Measurements from ENCODE around the gene MMUT. TPM values are rescaled to one million over a fixed set of nuclear protein-coding genes. Genes with fewer than 3 reads are reported as not detected.

MMUT gene
- total and polyA plus RNA-seq, 4 donors, result 42.3 to 54.2 (median 45.3) TPM

DNA sequence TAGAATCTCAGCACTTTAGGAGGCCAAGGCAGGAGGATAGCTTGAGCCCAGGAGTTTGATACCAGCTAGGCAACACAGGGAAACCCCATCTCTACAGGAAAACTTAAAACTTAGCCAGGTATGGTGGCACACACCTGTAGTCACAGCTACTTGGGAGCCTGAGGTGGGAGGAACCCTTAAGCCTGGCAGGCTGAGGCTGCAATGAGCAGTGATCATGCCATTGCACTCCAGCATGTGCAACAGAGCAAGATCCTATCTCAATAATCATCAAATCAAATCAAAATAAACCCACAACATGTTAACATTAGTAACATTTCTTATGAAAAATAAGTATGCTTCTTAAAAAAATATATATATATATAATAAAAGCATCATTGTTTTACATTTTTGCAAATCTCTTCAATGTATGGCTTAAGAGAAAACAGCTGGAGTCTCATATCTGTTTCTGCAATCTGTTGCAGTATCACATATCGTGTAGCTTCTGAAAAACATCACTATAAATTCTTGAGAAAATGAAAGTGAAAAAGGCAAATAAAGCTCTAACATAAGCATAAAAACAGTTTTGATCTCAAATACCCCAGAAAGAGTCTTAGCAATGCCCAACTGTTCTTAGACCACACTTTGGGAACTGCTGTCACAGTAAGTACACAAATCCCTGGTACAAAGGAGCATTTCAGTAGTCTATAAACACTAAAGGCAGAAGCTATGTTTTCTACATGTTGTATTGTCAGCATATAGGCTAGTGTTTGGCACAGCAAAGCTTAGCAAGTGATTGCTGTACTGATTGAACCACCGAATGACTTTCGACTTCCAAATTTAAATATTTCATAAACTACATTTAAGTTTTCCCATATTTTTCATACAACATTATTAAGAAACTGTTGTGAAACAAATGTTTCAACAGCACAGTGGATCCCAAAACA is 8.0 kb downstream of the MMUT start:
- Histone ChIP-seq H3K9ac (ENCODE audit: low read depth in 1 of 2, low read length in 2 of 2) (no peak overlapping the region), H3K9me3 (ENCODE audit: control insufficient read depth in 4 of 4, low read length in 3 of 4) (no peaks in the 10 kb centered on the region), H3K36me3 (ENCODE audit: control insufficient read depth in 4 of 4, insufficient read depth in 3 of 4, low read depth in 1 of 4, low read length in 3 of 4) (peaks cover 3 to 50% (median 38%) of the 10 kb centered on the region in 4 donors), H3K27ac (ENCODE audit: low read depth in 1 of 2, low read length in 2 of 2) (no peak overlapping the region), H3K27me3 (ENCODE audit: control insufficient read depth in 4 of 4, insufficient read depth in 4 of 4, low read length in 3 of 4) (no peaks in the 10 kb centered on the region), H3K4me1 (ENCODE audit: control insufficient read depth in 4 of 4, insufficient read depth in 4 of 4, low read length in 3 of 4) (peaks cover 2 to 32% (median 19%) of the 10 kb centered on the region in 4 donors), H3K4me3 (ENCODE audit: low read depth in 1 of 3, low read length in 3 of 3) (no peak overlapping the region)
- 91% methylated on average over 3 of the region's 3 CpGs for WGBS
- no peak for DNase-seq (ENCODE audit: low spot score)
- TF ChIP-seq JUND (IDR thresholded peaks at IDR 0.05) (no peak), NR2F2 (IDR thresholded peaks at IDR 0.05) (no peak), HNF4G (IDR thresholded peaks at IDR 0.05) (no peak), RAD21 (IDR thresholded peaks at IDR 0.05) (no peak)
- TF ChIP-seq, protein P1, sequence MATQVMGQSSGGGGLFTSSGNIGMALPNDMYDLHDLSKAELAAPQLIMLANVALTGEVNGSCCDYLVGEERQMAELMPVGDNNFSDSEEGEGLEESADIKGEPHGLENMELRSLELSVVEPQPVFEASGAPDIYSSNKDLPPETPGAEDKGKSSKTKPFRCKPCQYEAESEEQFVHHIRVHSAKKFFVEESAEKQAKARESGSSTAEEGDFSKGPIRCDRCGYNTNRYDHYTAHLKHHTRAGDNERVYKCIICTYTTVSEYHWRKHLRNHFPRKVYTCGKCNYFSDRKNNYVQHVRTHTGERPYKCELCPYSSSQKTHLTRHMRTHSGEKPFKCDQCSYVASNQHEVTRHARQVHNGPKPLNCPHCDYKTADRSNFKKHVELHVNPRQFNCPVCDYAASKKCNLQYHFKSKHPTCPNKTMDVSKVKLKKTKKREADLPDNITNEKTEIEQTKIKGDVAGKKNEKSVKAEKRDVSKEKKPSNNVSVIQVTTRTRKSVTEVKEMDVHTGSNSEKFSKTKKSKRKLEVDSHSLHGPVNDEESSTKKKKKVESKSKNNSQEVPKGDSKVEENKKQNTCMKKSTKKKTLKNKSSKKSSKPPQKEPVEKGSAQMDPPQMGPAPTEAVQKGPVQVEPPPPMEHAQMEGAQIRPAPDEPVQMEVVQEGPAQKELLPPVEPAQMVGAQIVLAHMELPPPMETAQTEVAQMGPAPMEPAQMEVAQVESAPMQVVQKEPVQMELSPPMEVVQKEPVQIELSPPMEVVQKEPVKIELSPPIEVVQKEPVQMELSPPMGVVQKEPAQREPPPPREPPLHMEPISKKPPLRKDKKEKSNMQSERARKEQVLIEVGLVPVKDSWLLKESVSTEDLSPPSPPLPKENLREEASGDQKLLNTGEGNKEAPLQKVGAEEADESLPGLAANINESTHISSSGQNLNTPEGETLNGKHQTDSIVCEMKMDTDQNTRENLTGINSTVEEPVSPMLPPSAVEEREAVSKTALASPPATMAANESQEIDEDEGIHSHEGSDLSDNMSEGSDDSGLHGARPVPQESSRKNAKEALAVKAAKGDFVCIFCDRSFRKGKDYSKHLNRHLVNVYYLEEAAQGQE (IDR thresholded peaks at IDR 0.05), result no peak
- TF ChIP-seq, protein P2, sequence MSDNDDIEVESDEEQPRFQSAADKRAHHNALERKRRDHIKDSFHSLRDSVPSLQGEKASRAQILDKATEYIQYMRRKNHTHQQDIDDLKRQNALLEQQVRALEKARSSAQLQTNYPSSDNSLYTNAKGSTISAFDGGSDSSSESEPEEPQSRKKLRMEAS (IDR thresholded peaks at IDR 0.05), result no peak
- TF ChIP-seq, protein P3, sequence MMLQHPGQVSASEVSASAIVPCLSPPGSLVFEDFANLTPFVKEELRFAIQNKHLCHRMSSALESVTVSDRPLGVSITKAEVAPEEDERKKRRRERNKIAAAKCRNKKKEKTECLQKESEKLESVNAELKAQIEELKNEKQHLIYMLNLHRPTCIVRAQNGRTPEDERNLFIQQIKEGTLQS (IDR thresholded peaks at IDR 0.05), result no peak
- TF ChIP-seq, protein P4, sequence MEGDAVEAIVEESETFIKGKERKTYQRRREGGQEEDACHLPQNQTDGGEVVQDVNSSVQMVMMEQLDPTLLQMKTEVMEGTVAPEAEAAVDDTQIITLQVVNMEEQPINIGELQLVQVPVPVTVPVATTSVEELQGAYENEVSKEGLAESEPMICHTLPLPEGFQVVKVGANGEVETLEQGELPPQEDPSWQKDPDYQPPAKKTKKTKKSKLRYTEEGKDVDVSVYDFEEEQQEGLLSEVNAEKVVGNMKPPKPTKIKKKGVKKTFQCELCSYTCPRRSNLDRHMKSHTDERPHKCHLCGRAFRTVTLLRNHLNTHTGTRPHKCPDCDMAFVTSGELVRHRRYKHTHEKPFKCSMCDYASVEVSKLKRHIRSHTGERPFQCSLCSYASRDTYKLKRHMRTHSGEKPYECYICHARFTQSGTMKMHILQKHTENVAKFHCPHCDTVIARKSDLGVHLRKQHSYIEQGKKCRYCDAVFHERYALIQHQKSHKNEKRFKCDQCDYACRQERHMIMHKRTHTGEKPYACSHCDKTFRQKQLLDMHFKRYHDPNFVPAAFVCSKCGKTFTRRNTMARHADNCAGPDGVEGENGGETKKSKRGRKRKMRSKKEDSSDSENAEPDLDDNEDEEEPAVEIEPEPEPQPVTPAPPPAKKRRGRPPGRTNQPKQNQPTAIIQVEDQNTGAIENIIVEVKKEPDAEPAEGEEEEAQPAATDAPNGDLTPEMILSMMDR (IDR thresholded peaks at IDR 0.05; ENCODE audit: low read depth, low read length, missing input control), result no peak
- TF ChIP-seq, protein P5, sequence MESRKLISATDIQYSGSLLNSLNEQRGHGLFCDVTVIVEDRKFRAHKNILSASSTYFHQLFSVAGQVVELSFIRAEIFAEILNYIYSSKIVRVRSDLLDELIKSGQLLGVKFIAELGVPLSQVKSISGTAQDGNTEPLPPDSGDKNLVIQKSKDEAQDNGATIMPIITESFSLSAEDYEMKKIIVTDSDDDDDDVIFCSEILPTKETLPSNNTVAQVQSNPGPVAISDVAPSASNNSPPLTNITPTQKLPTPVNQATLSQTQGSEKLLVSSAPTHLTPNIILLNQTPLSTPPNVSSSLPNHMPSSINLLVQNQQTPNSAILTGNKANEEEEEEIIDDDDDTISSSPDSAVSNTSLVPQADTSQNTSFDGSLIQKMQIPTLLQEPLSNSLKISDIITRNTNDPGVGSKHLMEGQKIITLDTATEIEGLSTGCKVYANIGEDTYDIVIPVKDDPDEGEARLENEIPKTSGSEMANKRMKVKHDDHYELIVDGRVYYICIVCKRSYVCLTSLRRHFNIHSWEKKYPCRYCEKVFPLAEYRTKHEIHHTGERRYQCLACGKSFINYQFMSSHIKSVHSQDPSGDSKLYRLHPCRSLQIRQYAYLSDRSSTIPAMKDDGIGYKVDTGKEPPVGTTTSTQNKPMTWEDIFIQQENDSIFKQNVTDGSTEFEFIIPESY (IDR thresholded peaks at IDR 0.05), result no peak

DNA sequence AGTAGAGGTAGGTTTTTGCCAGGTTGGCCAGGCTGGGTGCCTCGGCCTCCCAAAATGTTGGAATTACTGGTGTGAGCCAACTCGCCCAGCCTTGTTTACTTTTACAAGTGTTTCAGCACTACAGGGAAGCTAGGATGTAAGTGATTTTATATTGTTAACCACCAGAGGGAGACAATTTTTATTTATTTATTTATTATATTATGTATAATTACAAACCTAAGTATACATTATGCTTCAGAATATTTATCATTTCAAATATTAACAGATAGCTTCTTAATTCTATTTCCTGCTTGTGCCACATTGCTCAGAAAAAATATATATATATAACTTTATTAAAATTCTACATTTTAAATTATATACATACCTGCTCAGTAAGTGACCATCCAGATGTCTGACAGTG is 9.8 kb downstream of the MMUT start:
- TF ChIP-seq FOXA2 (IDR thresholded peaks at IDR 0.05) (peak; percentile 52), RAD21 (IDR thresholded peaks at IDR 0.05) (peak; percentile 23 to 59), FOXA1 (IDR thresholded peaks at IDR 0.05) (peak; percentile 48)
- TF ChIP-seq, protein P4 (IDR thresholded peaks at IDR 0.05; ENCODE audit: low read depth, low read length, missing input control), result peak; percentile 23
- TF ChIP-seq, protein P2 (IDR thresholded peaks at IDR 0.05), result no peak
- Histone ChIP-seq H3K9me3 (ENCODE audit: control insufficient read depth in 4 of 4, low read length in 3 of 4) (no peaks in the 10 kb centered on the region), H3K4me3 (ENCODE audit: low read depth in 1 of 3, low read length in 3 of 3) (no peak overlapping the region), H3K36me3 (ENCODE audit: control insufficient read depth in 4 of 4, insufficient read depth in 3 of 4, low read depth in 1 of 4, low read length in 3 of 4) (peaks cover 6 to 49% (median 43%) of the 10 kb centered on the region in 4 donors), H3K9ac (ENCODE audit: low read depth in 1 of 2, low read length in 2 of 2) (no peak overlapping the region), H3K27ac (ENCODE audit: low read depth in 1 of 2, low read length in 2 of 2) (no peak overlapping the region), H3K27me3 (ENCODE audit: control insufficient read depth in 4 of 4, insufficient read depth in 4 of 4, low read length in 3 of 4) (no peaks in the 10 kb centered on the region), H3K4me1 (ENCODE audit: control insufficient read depth in 4 of 4, insufficient read depth in 4 of 4, low read length in 3 of 4) (peaks cover 2 to 15% (median 7%) of the 10 kb centered on the region in 4 donors)
- DNase-seq (ENCODE audit: low spot score), result no peak
- WGBS, result 61% methylated on average over 2 of the region's 2 CpGs

Measured in liver (tissue), 9 donors.